HG03196 (cell line): ENCODE data around the gene FBXW2.
"Not testable (repeated sequence)": the region's sequence is repeated elsewhere in the genome, so short reads cannot be mapped to it uniquely, and the experiment has no call there.

Experiments
- ATAC-seq: cut with Tn5 transposase; IDR thresholded peaks from one replicate; pipeline ENCODE4 v1.9.1; 2021; ENCODE audit not compliant: unreplicated experiment

FBXW2 gene

GRCh38 chr9:120792898-120793765 lies at the start of gene FBXW2:
Gene FBXW2, minus strand, starts transcription at chr9:120793416. Its CDS starts 5,158 bp downstream, at chr9:120788258.
- peak; percentile 92 for ATAC-seq

- ATAC-seq: peak; percentile 4
These were observed 48.9 kb upstream of the FBXW2 start for GRCh38 chr9:120841930-120842684.

- ATAC-seq: no peak
These were observed 45.9 kb upstream of the FBXW2 start for GRCh38 chr9:120839146-120839545.

GRCh38 chr9:120837921-120838320 lies 44.7 kb upstream of the FBXW2 start:
- no peak for ATAC-seq

GRCh38 chr9:120833325-120833724 lies 40.1 kb upstream of the FBXW2 start:
- no peak for ATAC-seq

- ATAC-seq: no peak
These were observed 39.6 kb upstream of the FBXW2 start for GRCh38 chr9:120832807-120833206.

- no peak for ATAC-seq
These were observed 37.6 kb upstream of the FBXW2 start for GRCh38 chr9:120830865-120831264.

- ATAC-seq: no peak
These were observed 36.9 kb upstream of the FBXW2 start for GRCh38 chr9:120830151-120830550.

- ATAC-seq: no peak
These were observed 36.4 kb upstream of the FBXW2 start for GRCh38 chr9:120829650-120830049.

- ATAC-seq: no peak
These were observed 26.9 kb upstream of the FBXW2 start for GRCh38 chr9:120820095-120820494.

- no peak for ATAC-seq
These were observed 25.4 kb upstream of the FBXW2 start for GRCh38 chr9:120818595-120818994.

GRCh38 chr9:120815075-120815474 lies 21.9 kb upstream of the FBXW2 start:
- no peak for ATAC-seq

- no peak for ATAC-seq
These were observed 15.7 kb upstream of the FBXW2 start for GRCh38 chr9:120808931-120809330.

GRCh38 chr9:120807607-120808379 lies 14.6 kb upstream of the FBXW2 start:
- ATAC-seq: no peak

GRCh38 chr9:120804784-120805363 lies 11.7 kb upstream of the FBXW2 start:
- ATAC-seq: not testable (repeated sequence)

- ATAC-seq: no peak
These were observed 8.2 kb upstream of the FBXW2 start for GRCh38 chr9:120801441-120801840.

GRCh38 chr9:120791161-120791560 lies 2.1 kb downstream of the FBXW2 start:
- no peak for ATAC-seq

- no peak for ATAC-seq
These were observed 5.3 kb downstream of the FBXW2 start for GRCh38 chr9:120787933-120788332.

GRCh38 chr9:120783602-120784047 lies 9.6 kb downstream of the FBXW2 start:
- ATAC-seq: no peak

GRCh38 chr9:120781236-120781635 lies 12.0 kb downstream of the FBXW2 start:
- no peak for ATAC-seq

- ATAC-seq: no peak
These were observed 12.8 kb downstream of the FBXW2 start for GRCh38 chr9:120780367-120780766.
